GM19035 (cell line): ENCODE data around the gene BARD1.
A peak's percentile ranks its signal among the peaks of the same experiment; 100 is the strongest.
"Not testable (repeated sequence)": the region's sequence is repeated elsewhere in the genome, so short reads cannot be mapped to it uniquely, and the experiment has no call there.

Experiments
- ATAC-seq: cut with Tn5 transposase; IDR thresholded peaks from one replicate; pipeline ENCODE4 v1.9.1; 2021; ENCODE audit not compliant: unreplicated experiment

The BARD1 gene

DNA sequence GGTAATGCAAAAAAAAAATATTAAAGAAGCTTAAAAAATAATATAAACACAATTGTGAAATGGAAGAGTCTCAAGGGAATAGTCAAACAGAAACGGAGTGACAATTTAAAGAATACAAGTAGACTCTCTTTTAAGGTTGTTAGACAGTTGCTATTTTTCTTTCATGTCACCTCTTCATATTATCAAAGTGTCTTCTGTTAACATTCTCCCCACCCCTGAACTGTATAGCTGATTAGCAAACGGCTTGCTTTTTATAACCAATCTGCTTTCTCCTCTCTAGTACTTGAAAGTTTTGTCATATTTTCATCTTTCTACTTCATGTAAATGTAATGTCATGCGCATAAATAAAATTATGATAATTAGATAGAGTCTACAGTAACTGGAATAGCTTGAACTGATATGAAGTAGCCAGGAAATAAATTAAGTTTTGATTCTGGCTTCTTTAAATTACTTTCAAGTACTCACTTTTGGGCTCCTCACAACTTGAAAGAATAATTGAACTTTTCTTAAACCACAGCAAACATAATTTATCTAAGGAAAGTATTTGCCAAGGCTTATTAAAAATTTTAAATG, 37.0 kb downstream of the BARD1 start:
- no peak for ATAC-seq

DNA sequence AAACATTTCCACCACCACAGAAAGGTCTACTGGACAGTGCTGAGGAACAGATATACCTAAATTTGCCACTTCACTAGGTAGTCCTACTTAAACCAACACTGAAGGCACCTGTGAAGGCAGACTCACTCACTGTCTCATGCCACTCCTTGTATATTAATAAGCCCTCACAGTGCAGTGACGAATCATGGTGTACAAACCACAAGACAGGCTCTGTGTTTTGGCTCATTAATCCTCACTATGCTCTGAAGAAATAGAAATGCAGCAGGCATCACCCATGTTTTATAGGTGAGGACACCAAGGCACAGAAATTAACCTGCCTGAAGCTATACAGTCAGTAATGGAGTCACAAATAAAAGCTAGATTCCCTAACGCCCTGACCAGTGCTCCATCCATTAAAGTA, 44.3 kb downstream of the BARD1 start:
- no peak for ATAC-seq

DNA sequence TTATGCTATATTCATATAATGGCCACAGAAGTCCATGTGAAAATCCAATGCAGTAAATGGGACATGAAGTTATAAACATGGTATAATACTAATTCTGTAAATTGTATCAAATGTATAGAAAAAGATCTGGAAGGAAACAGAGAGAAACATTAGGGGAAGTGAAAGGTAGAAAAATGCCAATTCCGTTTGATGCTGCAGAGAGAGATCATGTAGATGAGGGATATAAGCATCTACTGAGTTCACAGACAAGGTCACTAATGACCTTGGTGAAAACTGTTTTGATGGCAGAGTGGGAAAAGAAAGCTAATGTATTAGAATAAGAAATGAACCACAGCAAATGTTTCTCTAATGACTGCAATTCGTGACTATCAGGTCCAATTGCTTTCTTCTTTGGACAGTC, 56.0 kb downstream of the BARD1 start:
- ATAC-seq: no peak

DNA sequence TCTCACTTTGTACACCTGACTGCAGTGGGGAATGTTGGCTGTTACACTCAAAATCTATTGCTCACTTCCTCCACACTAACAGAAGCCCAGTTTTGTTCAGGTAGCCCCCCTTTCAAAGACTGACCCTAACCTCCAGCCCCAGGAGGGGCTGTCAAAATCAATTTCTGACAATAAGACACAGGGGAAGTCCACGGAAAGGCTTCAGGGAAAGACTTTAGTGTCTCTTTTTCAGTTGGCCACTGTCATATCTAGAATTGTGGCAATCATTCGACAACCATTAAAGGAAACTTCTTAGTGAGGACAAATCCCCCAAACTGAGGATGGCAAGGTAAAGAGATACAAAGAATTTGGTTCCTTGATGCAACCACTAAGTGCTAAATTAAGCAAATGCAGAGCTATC, 59.0 kb downstream of the BARD1 start:
- no peak for ATAC-seq

DNA sequence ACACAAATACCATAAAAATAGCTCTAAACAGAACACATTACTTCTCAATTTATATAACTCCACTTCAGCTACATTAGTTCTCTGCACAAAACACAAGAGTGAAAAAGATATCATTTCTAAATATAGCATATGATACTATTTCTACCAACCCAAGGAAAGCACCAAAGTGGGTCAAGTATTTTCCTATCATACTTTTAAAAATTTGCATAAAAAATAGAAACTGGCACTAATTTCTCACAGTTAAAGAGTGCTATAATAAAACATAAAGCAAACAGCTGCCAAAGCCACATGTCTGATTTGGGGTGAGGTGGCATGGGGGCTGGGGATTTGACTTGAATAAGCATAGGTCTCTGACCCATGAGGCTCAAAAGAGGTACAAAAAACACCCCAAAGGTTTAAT, 61.5 kb downstream of the BARD1 start:
- ATAC-seq: no peak

DNA sequence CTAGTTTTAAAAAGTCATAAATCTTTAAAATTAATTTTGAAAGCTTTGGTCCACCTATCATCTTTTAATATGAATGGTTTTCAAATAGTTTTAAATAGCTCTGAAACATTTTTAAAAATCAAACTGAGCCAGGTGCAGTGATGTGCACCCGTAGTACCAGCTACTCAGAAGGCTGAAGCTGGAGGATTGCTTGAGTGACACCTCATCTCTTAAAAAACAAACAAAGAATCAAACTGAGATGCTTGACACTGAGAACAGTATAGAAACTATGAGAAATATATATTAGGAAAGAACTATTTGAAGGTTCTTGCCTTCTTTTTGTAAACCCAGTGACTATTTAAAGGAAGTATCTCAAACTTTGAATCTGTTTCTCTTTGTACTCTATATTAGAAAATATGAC, 67.4 kb downstream of the BARD1 start:
- no peak for ATAC-seq

DNA sequence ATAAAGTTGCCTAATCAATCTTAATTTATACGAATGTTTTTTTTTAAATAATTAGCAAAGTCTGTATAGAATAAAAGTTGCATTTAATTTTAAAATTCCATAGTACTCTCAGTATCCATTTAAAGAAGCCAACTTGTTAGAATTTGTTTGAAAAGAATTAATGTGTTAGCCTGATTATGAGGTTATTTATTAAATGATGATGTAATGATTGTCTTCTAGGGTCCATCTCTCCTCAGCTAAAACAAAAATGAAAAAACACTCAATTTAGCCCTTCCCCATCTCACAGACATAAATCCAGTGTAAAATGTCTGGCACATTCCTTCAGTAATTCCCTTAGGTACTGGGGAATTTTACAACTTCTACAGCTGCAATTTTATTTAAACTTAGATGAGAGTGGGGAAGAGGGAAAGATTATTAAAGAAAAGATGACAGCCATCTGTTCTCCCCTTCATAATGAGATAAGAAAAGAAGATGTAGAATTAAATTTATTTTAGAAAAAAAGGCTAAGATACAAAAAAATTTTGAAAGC, 68.6 kb downstream of the BARD1 start:
- no peak for ATAC-seq

DNA sequence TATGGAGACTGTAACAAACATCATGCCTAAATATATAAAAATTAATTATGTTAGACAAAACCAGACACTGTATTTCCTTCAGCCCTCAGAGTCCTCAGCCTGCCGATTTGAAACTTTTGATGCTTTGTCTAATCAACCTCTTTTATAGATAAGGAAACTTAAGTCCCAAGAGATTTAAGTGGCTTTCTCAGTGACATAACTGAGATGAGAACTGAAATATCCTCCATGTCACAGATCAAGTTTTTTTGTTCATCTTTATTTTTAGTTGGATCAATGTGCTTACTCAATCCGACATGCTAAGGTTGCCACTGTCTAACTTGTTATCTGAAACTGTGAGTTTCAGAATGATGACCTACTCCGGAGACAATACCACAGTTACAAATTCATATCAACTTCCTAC, 72.3 kb downstream of the BARD1 start:
- peak; percentile 97 for ATAC-seq

DNA sequence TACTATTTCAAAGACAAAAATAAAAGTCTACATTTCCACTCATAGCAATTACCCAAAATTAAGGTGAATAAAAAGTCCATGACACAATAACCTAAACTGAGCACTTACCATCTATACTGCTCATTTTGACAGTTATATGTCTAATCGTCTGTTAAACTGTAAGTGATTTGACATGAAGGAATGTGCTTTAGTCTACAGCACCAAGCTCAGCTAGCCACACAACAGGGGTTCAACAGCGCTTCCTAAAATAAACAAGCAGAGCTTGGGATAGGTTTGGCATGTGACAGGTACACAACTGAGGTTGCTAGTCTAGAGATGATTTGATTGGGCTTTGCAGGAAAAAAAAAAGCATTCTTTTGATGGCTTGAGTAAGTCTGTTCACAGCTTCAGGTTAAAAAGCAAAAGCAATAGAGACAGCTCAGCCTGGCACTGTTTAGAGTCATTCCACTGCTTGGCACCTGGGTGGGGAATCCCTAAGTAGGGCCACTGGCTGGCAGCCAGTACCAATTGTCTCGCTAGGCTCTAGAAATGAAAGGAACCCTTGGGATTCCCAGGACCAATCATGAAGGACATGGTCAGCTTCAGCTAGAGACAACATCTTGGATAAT, 78.6 kb downstream of the BARD1 start:
- no peak for ATAC-seq

DNA sequence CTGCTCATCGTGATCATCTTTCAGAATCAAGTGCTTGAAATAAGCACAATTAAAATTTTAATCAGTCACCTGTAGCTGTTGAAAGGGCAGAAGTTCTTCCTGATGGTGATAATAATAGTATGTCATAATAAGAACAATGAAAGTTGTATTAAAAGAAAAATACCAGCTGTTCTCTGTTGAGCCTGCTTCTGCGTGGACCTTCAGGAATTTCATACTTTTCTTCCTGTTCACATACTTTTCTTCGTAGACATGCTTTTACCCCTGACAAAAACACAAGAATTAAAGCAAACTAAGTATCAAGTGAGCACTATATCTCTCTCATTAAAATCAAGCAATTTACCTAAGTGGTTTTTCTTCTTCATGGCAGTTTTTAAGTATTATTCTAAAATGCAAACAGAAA, 79.2 kb downstream of the BARD1 start:
- no peak for ATAC-seq

DNA sequence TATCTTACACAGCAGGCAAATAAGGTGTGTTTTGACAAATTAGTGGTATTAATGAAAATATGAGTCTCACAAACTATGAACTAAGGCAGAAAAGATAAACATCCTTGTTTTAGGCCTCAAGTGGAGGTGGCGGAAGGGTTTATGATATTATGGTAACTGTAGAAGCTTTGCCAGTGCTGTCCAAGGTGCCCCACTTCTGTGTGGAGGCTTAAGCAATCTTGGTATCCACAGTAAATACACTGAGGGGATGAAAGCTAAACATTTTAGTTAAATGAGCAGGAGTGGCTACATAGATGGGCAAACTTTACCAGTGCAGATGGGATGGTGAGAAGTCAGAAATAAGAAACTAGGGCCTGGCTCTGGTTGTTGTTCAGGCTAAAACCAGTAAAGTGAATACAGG, 84.7 kb downstream of the BARD1 start:
- ATAC-seq: no peak

DNA sequence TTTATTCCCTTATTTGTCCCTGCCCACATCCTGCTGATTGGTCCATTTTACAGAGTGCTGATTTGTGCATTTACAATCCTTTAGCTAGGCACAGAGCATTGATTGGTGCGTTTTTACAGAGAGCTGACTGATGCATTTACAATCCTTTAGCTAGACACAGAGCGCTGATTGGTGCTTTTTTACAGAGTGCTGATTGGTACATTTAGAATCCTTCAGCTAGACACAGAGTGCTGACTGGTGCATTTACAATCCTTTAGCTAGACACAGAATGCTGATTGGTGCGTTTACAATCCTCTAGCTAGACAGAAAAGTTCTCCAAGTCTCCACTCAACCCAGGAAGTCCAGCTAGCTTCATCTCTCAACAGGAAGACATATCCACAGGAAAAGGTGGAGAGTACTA, 91.6 kb downstream of the BARD1 start:
- not testable (repeated sequence) for ATAC-seq

DNA sequence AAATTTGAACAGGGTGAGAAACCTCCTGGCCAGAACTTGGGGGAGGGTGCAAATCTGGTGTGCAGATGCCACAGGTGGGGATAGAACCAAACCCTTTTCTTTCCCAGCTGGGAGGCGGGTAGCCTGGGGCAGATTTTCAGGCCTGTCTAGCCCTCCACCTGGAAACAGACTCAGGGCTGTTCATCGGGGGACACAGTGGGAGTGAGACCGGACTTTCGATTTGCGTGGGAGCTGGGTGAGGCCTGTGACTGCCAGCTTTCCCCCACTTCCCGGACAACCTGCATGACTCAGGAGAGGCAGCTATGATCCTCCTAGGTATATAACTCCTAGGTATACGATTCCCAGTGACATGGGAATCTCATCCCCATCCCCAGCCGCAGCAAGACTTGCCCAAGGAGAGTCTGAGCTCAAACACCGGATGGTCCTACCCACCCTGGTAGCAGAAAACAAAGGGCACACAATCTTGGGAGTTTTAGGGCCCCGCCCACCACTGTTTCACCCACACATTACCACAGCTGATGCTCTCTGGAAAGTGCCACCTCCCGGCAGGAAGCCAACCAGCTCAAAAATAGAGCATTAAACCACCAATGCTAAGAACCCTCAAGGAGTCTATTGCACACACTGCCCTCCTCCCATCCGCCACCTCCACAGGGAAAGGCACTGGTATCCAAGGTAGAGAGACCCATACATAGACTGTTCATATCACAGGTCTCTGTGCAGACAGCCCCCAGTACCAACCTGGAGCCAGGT, 92.5 kb downstream of the BARD1 start:
- ATAC-seq: no peak

DNA sequence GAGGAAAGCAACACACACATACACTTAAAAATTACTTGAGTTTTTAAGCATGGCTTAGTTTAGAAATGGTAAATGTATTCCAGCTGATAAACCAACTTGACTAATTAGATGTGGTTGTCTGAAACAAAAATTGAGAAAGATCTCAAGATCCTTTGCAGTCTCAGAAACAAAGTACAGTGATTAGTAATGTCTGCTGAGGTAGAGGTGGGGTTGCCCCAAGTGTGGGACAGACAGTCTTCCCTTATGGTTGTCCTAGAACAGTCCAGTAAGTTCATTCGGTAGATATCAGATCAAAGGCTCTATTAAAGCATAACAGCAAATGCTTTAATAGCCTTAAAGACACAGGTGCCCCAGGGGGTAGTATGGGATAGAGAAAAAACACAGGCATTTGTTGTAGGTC, 94.5 kb downstream of the BARD1 start:
- ATAC-seq: no peak

DNA sequence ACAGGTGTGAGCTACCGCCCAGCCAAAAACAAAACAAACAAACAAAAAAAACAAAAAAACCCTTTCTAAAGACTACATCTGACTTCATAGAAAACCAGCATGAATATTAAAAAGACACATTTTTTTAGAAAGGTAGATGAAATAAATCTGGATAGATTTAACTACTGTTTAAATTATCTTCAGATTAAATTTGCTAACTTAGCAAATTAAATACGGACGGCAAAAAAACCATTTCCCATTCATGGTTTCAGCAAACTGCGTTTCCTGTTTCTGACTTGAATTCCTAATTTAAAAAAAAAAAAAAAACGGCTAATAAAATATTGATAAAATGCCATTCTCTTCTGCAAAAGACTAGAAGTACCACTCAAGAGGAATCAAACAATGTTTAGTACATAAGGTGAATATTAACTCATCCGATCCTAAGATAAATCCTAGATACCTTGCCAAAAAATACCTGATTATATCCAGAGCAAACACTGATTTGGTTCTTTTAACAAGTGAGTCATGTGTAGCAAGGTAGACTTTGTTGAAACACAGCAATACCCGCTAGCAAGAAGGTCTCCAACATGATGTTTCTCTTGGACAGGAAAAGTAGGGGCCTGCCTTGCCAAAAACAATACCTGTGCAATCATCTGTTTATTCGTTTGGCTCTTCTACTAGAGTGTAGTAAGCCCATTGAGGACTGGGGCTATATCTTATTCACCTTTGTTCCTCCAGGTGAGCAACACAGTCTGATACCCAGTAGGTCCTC, 96.2 kb downstream of the BARD1 start:
- ATAC-seq: no peak

DNA sequence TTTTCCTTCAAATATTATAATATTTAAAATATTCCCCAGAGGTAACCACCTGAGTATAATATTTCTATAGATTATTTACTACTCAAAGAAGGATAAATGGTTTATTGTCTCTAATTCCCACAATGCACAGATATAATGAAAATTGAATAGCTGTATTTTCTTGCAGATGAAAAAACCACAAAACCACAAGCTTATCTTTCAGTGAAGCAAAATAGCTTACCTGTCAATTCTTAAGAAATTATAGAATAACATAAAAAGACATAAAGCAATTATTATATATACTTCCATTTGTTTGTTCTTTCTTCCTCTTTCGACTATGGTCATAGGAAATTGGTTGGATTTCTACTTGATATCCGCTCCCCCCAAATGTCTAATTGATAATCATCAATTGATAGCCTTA, 98.8 kb downstream of the BARD1 start:
- ATAC-seq: no peak

DNA sequence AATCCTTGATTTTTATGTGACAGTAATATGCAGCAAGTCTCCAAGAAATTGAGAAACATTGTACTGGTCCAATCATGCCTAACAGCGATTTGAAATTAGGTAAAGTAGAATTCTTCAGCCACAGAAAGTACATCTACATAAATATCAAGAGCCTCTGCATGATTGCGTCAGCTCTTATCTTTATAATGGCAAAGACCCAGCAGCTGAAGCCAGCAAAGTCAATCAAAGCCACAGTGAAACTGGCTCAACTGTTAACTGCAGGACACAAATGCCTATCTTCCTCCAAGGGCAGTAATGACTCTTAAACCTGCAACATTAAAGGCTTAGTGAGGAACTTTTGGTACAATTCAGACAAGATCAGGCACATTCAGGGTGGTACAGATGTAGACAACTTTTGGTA, 102.5 kb downstream of the BARD1 start:
- no peak for ATAC-seq

DNA sequence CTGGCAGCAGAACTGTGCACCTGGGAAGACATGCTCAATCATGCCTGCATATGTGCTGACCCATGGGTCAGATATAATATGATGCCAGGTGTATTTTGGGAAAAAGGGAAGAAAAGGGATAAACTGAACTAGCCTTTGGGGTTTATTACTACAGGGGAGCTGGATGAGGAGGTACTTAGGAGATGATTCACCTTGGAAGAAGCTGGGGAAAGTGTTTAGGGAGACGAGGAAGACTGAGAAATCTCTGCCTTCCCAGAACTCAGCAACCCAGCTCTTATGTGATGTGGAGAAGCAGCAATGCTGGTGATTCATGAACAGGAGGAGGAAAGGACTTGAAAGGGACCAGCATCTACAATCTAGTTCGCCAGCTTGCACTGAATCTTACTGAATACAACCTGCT, 110.2 kb downstream of the BARD1 start:
- ATAC-seq: no peak

DNA sequence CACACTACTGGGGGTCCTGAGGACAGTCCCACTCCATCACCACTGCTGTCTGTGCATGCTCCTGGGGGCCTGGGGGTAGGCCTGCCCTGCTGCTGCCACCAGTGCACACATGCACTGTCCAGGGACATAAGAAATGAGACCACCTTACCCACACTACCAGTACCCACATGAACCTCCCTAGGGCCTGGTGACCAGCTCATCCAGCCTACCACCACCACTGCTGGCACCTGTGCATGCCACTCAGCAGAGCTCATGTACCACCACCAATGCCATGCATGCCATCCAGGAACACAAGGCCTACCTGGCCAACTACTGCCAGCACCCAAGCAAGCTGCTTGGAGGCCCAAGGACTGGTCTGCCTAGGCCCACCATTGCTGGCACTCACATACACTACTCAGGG, 112.8 kb downstream of the BARD1 start:
- no peak for ATAC-seq

DNA sequence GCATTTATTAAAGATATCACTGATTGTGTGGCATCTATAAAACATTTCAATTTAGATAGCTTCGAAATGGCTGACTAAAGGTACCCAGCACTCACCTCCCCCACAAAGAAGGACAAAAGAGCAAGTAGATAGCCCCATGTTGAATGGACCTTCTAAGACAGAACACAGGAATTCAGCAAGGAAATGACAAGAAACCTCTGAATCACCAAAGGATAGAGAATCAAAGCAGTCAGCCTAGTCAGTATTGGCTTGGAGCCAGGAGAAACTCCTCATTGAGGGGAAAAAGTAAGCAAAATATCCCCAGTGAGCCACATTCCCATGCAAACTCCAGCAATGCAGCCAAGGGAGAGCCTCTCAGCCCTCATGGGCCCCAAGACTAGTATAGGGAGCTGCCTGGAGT, 113.7 kb downstream of the BARD1 start:
- no peak for ATAC-seq

DNA sequence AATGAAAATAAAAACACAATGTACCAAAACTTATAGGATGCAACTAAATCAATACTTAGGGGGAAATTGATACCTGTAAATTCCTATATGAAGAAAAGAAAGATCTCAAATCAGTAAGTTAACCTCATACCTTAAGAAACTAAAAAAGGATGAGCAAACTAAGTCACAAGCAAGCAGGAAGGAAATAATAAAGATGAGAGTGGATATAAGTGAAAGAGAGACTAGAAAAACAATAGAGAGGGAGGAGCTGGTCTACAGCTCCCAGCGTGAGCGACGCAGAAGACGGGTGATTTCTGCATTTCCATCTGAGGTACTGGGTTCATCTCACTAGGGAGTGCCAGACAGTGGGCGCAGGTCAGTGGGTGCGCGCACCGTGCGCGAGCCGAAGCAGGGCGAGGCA, 125.9 kb downstream of the BARD1 start:
- not testable (repeated sequence) for ATAC-seq

DNA sequence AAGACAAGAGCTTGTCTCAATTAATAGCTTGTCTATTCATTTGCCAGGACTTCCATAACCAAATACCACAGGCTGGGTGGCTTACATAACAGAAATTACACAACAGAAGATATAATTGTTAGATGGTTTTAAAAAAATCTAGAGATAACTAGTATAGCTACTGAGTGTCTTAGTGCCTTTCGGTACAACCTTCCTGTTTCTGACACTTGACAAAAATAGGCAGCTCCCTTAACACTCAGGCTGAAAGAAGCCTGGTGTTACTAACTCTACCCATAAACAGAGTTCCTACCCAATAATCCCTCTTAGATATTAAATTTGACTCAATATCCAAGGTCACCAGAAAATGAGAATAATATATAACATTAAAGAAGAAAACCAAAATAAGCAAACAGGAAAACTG, 129.7 kb downstream of the BARD1 start:
- ATAC-seq: peak; percentile 47
